ENCODE data around the gene BRCA2.

The BRCA2 gene

GRCh38 chr13:32297206-32297605 lies 18.1 kb upstream of the BRCA2 start:
- TF ChIP-seq, protein P1, sequence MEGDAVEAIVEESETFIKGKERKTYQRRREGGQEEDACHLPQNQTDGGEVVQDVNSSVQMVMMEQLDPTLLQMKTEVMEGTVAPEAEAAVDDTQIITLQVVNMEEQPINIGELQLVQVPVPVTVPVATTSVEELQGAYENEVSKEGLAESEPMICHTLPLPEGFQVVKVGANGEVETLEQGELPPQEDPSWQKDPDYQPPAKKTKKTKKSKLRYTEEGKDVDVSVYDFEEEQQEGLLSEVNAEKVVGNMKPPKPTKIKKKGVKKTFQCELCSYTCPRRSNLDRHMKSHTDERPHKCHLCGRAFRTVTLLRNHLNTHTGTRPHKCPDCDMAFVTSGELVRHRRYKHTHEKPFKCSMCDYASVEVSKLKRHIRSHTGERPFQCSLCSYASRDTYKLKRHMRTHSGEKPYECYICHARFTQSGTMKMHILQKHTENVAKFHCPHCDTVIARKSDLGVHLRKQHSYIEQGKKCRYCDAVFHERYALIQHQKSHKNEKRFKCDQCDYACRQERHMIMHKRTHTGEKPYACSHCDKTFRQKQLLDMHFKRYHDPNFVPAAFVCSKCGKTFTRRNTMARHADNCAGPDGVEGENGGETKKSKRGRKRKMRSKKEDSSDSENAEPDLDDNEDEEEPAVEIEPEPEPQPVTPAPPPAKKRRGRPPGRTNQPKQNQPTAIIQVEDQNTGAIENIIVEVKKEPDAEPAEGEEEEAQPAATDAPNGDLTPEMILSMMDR (IDR thresholded peaks at IDR 0.05; ENCODE audit: control insufficient read depth, insufficient read depth, low read depth, low read length, missing control alignments), result no peak
- DNase-seq (ENCODE audit: low read depth), result no peak
- no peak overlapping the region for H3K4me3 ChIP-seq (ENCODE audit: control insufficient read depth, low read depth, low read length)

- TF ChIP-seq, protein P1 (IDR thresholded peaks at IDR 0.05; ENCODE audit: control insufficient read depth, insufficient read depth, low read depth, low read length, missing control alignments), result no peak
- no peak for DNase-seq (ENCODE audit: low read depth)
- H3K4me3 ChIP-seq (ENCODE audit: control insufficient read depth, low read depth, low read length), result no peak overlapping the region
Measured at GRCh38 chr13:32298695-32299094, 16.6 kb upstream of the BRCA2 start.

GRCh38 chr13:32299893-32300292 lies 15.4 kb upstream of the BRCA2 start:
- TF ChIP-seq, protein P1 (IDR thresholded peaks at IDR 0.05; ENCODE audit: control insufficient read depth, insufficient read depth, low read depth, low read length, missing control alignments), result no peak
- H3K4me3 ChIP-seq (ENCODE audit: control insufficient read depth, low read depth, low read length), result no peak overlapping the region
- DNase-seq (ENCODE audit: low read depth), result no peak

GRCh38 chr13:32300406-32300805 lies 14.9 kb upstream of the BRCA2 start:
- DNase-seq (ENCODE audit: low read depth), result no peak
- H3K4me3 ChIP-seq (ENCODE audit: control insufficient read depth, low read depth, low read length), result no peak overlapping the region
- TF ChIP-seq, protein P1 (IDR thresholded peaks at IDR 0.05; ENCODE audit: control insufficient read depth, insufficient read depth, low read depth, low read length, missing control alignments), result no peak

- no peak overlapping the region for H3K4me3 ChIP-seq (ENCODE audit: control insufficient read depth, low read depth, low read length)
- no peak for DNase-seq (ENCODE audit: low read depth)
- TF ChIP-seq, protein P1 (IDR thresholded peaks at IDR 0.05; ENCODE audit: control insufficient read depth, insufficient read depth, low read depth, low read length, missing control alignments), result no peak
Measured at GRCh38 chr13:32300920-32301319, 14.4 kb upstream of the BRCA2 start.

DNA sequence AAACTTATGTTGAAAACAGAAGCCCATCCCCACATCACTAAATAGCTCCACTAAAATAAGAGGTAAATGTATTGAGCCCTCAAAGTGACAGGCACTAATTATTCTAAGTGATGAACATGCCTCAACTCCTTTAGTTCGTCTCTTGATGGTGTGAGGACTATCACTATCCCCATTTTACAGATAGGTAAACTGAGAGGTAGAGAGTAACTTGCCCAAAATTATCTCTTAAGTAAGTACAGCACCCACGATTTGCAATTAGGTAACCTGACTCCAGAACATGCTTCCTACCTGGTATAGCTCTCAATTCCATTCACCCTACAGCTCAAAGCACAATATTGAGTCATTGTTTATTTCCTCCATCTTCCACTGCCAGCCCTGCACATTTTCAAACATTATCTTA lies 12.8 kb upstream of the BRCA2 start:
- no peak for DNase-seq (ENCODE audit: low read depth)
- H3K4me3 ChIP-seq (ENCODE audit: control insufficient read depth, low read depth, low read length), result no peak overlapping the region
- TF ChIP-seq, protein P1 (IDR thresholded peaks at IDR 0.05; ENCODE audit: control insufficient read depth, insufficient read depth, low read depth, low read length, missing control alignments), result no peak

DNA sequence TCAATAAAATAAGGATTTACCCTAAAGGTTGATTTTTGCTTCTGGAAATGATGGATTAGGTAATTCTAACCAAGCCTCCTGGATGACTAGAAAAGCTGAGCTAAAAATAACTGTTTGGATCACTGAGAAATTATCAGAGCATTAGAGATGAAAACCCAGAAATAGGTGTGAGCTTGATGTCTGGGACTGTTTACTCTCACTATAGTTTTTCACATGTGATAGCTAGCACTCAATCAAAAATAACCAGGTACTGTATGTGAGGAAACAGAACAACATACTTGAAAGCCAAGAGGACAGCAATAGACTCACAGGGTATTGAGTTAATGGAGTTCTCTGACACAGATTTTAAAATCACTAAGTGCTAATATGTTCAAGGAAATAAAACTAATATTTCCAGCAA lies 9.7 kb upstream of the BRCA2 start:
- no peak overlapping the region for H3K4me3 ChIP-seq (ENCODE audit: control insufficient read depth, low read depth, low read length)
- DNase-seq (ENCODE audit: low read depth), result no peak
- TF ChIP-seq, protein P1 (IDR thresholded peaks at IDR 0.05; ENCODE audit: control insufficient read depth, insufficient read depth, low read depth, low read length, missing control alignments), result no peak
